RKO (cell line): ENCODE results near the gene TP53I11.
A peak's percentile ranks its signal among the peaks of the same experiment; 100 is the strongest.

Source experiments
- DNase-seq: peaks from one replicate; pipeline ENCODE4 v3.0.0-alpha.2; 2016; ENCODE audit warnings: low spot score

TP53I11 gene

GRCh38 chr11:44912270-44912987 is 38.3 kb downstream of the TP53I11 start:
- no peak for DNase-seq

- peak; percentile 77 for DNase-seq
These were observed 39.5 kb downstream of the TP53I11 start for GRCh38 chr11:44911029-44911814.

- DNase-seq = no peak
These were observed 40.1 kb downstream of the TP53I11 start for GRCh38 chr11:44910591-44910990.

- DNase-seq = no peak
These were observed 41.1 kb downstream of the TP53I11 start for GRCh38 chr11:44909557-44909956.

GRCh38 chr11:44906649-44907048 is 44.0 kb downstream of the TP53I11 start:
- no peak for DNase-seq

- no peak for DNase-seq
These were observed 45.4 kb downstream of the TP53I11 start for GRCh38 chr11:44905131-44905866.

- no peak for DNase-seq
These were observed 46.2 kb downstream of the TP53I11 start for GRCh38 chr11:44904261-44905020.

- no peak for DNase-seq
These were observed 47.2 kb downstream of the TP53I11 start for GRCh38 chr11:44903518-44903917.

- no peak for DNase-seq
These were observed 47.6 kb downstream of the TP53I11 start for GRCh38 chr11:44903035-44903434.

GRCh38 chr11:44901786-44902185 is 48.9 kb downstream of the TP53I11 start:
- DNase-seq = no peak

GRCh38 chr11:44901120-44901633 is 49.5 kb downstream of the TP53I11 start:
- no peak for DNase-seq

- peak; percentile 43 for DNase-seq
These were observed 50.7 kb downstream of the TP53I11 start for GRCh38 chr11:44899959-44900358.

GRCh38 chr11:44893846-44894617 is 56.7 kb downstream of the TP53I11 start:
- DNase-seq = peak; percentile 23

GRCh38 chr11:44893308-44893822 is 57.3 kb downstream of the TP53I11 start:
- DNase-seq = no peak

- DNase-seq = no peak
These were observed 57.8 kb downstream of the TP53I11 start for GRCh38 chr11:44892843-44893242.

- no peak for DNase-seq
These were observed 61.4 kb downstream of the TP53I11 start for GRCh38 chr11:44889266-44889665.

- no peak for DNase-seq
These were observed 63.0 kb downstream of the TP53I11 start for GRCh38 chr11:44887636-44888035.

- no peak for DNase-seq
These were observed 63.9 kb downstream of the TP53I11 start for GRCh38 chr11:44886790-44887140.

- DNase-seq = no peak
These were observed 64.5 kb downstream of the TP53I11 start for GRCh38 chr11:44885919-44886789.
